ENCODE data around the gene CCDC39. TPM values are rescaled to one million over a fixed set of nuclear protein-coding genes. Genes with fewer than 3 reads are reported as not detected.

Gene CCDC39
- total RNA-seq, result not detected

- H3K9me3 ChIP-seq (ENCODE audit: low read depth, low read length), result no peaks in the 10 kb centered on the region
- peaks cover 14% of the 10 kb centered on the region for H3K4me1 ChIP-seq (ENCODE audit: insufficient read depth, low read length)
- peaks cover 48% of the 10 kb centered on the region for H3K27me3 ChIP-seq (ENCODE audit: insufficient read depth, low read length)
- H3K4me3 ChIP-seq (ENCODE audit: low read length), result peak within 1 kb of the TSS; percentile 24
These were observed at the start of gene CCDC39 for GRCh38 chr3:180679178-180680096. Gene CCDC39, minus strand, starts transcription at chr3:180679489. Its CDS starts 109 bp downstream, at chr3:180679380.

GRCh38 chr3:180720012-180720411, 40.7 kb upstream of the CCDC39 start:
- H3K4me3 ChIP-seq (ENCODE audit: low read length), result no peak overlapping the region
- no peaks in the 10 kb centered on the region for H3K27me3 ChIP-seq (ENCODE audit: insufficient read depth, low read length)
- H3K9me3 ChIP-seq (ENCODE audit: low read depth, low read length), result no peaks in the 10 kb centered on the region
- H3K4me1 ChIP-seq (ENCODE audit: insufficient read depth, low read length), result no peaks in the 10 kb centered on the region

- Histone ChIP-seq H3K9me3 (ENCODE audit: low read depth, low read length) (no peaks in the 10 kb centered on the region), H3K27me3 (ENCODE audit: insufficient read depth, low read length) (no peaks in the 10 kb centered on the region), H3K4me3 (ENCODE audit: low read length) (no peak overlapping the region), H3K4me1 (ENCODE audit: insufficient read depth, low read length) (no peaks in the 10 kb centered on the region)
These were observed 28.6 kb upstream of the CCDC39 start for GRCh38 chr3:180707896-180708295.

GRCh38 chr3:180705619-180706018, 26.3 kb upstream of the CCDC39 start:
- no peaks in the 10 kb centered on the region for H3K27me3 ChIP-seq (ENCODE audit: insufficient read depth, low read length)
- no peaks in the 10 kb centered on the region for H3K9me3 ChIP-seq (ENCODE audit: low read depth, low read length)
- no peak overlapping the region for H3K4me3 ChIP-seq (ENCODE audit: low read length)
- H3K4me1 ChIP-seq (ENCODE audit: insufficient read depth, low read length), result no peaks in the 10 kb centered on the region

- H3K27me3 ChIP-seq (ENCODE audit: insufficient read depth, low read length), result no peaks in the 10 kb centered on the region
- H3K9me3 ChIP-seq (ENCODE audit: low read depth, low read length), result no peaks in the 10 kb centered on the region
- H3K4me1 ChIP-seq (ENCODE audit: insufficient read depth, low read length), result no peaks in the 10 kb centered on the region
- no peak overlapping the region for H3K4me3 ChIP-seq (ENCODE audit: low read length)
These were observed 25.2 kb upstream of the CCDC39 start for GRCh38 chr3:180704532-180704931.

- Histone ChIP-seq H3K4me1 (ENCODE audit: insufficient read depth, low read length) (no peaks in the 10 kb centered on the region), H3K9me3 (ENCODE audit: low read depth, low read length) (no peaks in the 10 kb centered on the region), H3K4me3 (ENCODE audit: low read length) (no peak overlapping the region), H3K27me3 (ENCODE audit: insufficient read depth, low read length) (no peaks in the 10 kb centered on the region)
These were observed 21.7 kb upstream of the CCDC39 start for GRCh38 chr3:180700941-180701340.

GRCh38 chr3:180698760-180699270, 19.5 kb upstream of the CCDC39 start:
- Histone ChIP-seq H3K9me3 (ENCODE audit: low read depth, low read length) (no peaks in the 10 kb centered on the region), H3K4me3 (ENCODE audit: low read length) (no peak overlapping the region), H3K27me3 (ENCODE audit: insufficient read depth, low read length) (no peaks in the 10 kb centered on the region), H3K4me1 (ENCODE audit: insufficient read depth, low read length) (no peaks in the 10 kb centered on the region)

GRCh38 chr3:180694321-180694720, 15.0 kb upstream of the CCDC39 start:
- Histone ChIP-seq H3K4me3 (ENCODE audit: low read length) (no peak overlapping the region), H3K4me1 (ENCODE audit: insufficient read depth, low read length) (no peaks in the 10 kb centered on the region), H3K27me3 (ENCODE audit: insufficient read depth, low read length) (no peaks in the 10 kb centered on the region), H3K9me3 (ENCODE audit: low read depth, low read length) (no peaks in the 10 kb centered on the region)

GRCh38 chr3:180693656-180694055, 14.4 kb upstream of the CCDC39 start:
- H3K27me3 ChIP-seq (ENCODE audit: insufficient read depth, low read length), result no peaks in the 10 kb centered on the region
- H3K4me3 ChIP-seq (ENCODE audit: low read length), result no peak overlapping the region
- no peaks in the 10 kb centered on the region for H3K4me1 ChIP-seq (ENCODE audit: insufficient read depth, low read length)
- no peaks in the 10 kb centered on the region for H3K9me3 ChIP-seq (ENCODE audit: low read depth, low read length)

- Histone ChIP-seq H3K9me3 (ENCODE audit: low read depth, low read length) (no peaks in the 10 kb centered on the region), H3K4me3 (ENCODE audit: low read length) (no peak overlapping the region), H3K27me3 (ENCODE audit: insufficient read depth, low read length) (peaks cover 3% of the 10 kb centered on the region), H3K4me1 (ENCODE audit: insufficient read depth, low read length) (no peaks in the 10 kb centered on the region)
These were observed 10.8 kb upstream of the CCDC39 start for GRCh38 chr3:180690061-180690460.

- Histone ChIP-seq H3K27me3 (ENCODE audit: insufficient read depth, low read length) (peaks cover 24% of the 10 kb centered on the region), H3K4me3 (ENCODE audit: low read length) (no peak overlapping the region), H3K9me3 (ENCODE audit: low read depth, low read length) (no peaks in the 10 kb centered on the region), H3K4me1 (ENCODE audit: insufficient read depth, low read length) (peaks cover 4% of the 10 kb centered on the region)
These were observed 5.5 kb upstream of the CCDC39 start for GRCh38 chr3:180684807-180685206.

GRCh38 chr3:180683816-180684215, 4.5 kb upstream of the CCDC39 start:
- H3K9me3 ChIP-seq (ENCODE audit: low read depth, low read length), result no peaks in the 10 kb centered on the region
- peaks cover 14% of the 10 kb centered on the region for H3K4me1 ChIP-seq (ENCODE audit: insufficient read depth, low read length)
- H3K4me3 ChIP-seq (ENCODE audit: low read length), result no peak overlapping the region
- H3K27me3 ChIP-seq (ENCODE audit: insufficient read depth, low read length), result peaks cover 34% of the 10 kb centered on the region

GRCh38 chr3:180680097-180680430, 775 bp upstream of the CCDC39 start:
- Histone ChIP-seq H3K4me1 (ENCODE audit: insufficient read depth, low read length) (peaks cover 14% of the 10 kb centered on the region), H3K9me3 (ENCODE audit: low read depth, low read length) (no peaks in the 10 kb centered on the region), H3K4me3 (ENCODE audit: low read length) (peak overlapping the region; percentile 24), H3K27me3 (ENCODE audit: insufficient read depth, low read length) (peaks cover 48% of the 10 kb centered on the region)

- peaks cover 14% of the 10 kb centered on the region for H3K4me1 ChIP-seq (ENCODE audit: insufficient read depth, low read length)
- H3K27me3 ChIP-seq (ENCODE audit: insufficient read depth, low read length), result peaks cover 48% of the 10 kb centered on the region
- H3K4me3 ChIP-seq (ENCODE audit: low read length), result no peak overlapping the region
- H3K9me3 ChIP-seq (ENCODE audit: low read depth, low read length), result no peaks in the 10 kb centered on the region
These were observed 1.1 kb downstream of the CCDC39 start for GRCh38 chr3:180678231-180678630.

GRCh38 chr3:180661444-180661843, 17.8 kb downstream of the CCDC39 start:
- no peaks in the 10 kb centered on the region for H3K4me1 ChIP-seq (ENCODE audit: insufficient read depth, low read length)
- H3K4me3 ChIP-seq (ENCODE audit: low read length), result no peak overlapping the region
- peaks cover 2% of the 10 kb centered on the region for H3K27me3 ChIP-seq (ENCODE audit: insufficient read depth, low read length)
- no peaks in the 10 kb centered on the region for H3K9me3 ChIP-seq (ENCODE audit: low read depth, low read length)

- H3K4me3 ChIP-seq (ENCODE audit: low read length), result no peak overlapping the region
- H3K9me3 ChIP-seq (ENCODE audit: low read depth, low read length), result no peaks in the 10 kb centered on the region
- no peaks in the 10 kb centered on the region for H3K27me3 ChIP-seq (ENCODE audit: insufficient read depth, low read length)
- no peaks in the 10 kb centered on the region for H3K4me1 ChIP-seq (ENCODE audit: insufficient read depth, low read length)
These were observed 22.2 kb downstream of the CCDC39 start for GRCh38 chr3:180657094-180657493.
